Stimulated activated CD4-positive, alpha-beta T cell treated with anti-CD3 and anti-CD28 coated beads, Interleukin-4, amount 100 ng/mL, for 24 hours (primary cell): ENCODE measurements around the gene KSR2.

Source experiments
- DNase-seq: peaks from one replicate; pipeline ENCODE4 v3.0.0-alpha.2; 2020

The KSR2 gene

DNA sequence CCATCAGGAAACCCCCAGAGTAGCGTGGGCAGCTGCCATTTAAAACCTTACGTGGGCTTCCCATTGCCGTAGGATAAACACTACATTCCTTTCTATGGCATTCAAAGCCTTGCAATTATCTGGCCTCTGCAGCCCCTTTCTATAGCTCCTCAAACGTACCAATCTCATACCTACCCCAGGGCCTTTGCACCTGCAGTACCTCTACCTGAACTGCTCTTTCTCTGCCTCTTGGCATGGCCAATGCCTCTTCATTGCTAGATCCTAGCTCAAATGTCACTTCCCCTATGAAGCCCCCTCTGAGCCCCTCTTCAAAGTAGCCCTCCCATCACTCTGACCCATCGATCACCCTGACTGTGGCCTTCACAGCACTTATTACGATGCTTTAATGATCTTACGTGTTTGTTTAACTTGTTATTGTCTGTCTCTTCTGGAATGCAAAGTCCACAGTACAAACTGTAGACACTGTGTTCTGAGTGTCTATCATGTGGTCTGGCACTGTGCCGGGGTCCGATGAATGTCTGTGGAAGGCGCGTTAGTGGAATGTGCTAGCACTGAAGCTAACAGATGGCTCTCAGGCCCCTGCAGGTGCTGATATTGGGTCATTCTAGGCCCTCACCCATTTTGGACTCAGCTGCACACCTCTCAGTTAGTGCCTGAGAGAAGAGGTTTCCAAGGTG is 450.1 kb downstream of the KSR2 start:
- no peak for DNase-seq

DNA sequence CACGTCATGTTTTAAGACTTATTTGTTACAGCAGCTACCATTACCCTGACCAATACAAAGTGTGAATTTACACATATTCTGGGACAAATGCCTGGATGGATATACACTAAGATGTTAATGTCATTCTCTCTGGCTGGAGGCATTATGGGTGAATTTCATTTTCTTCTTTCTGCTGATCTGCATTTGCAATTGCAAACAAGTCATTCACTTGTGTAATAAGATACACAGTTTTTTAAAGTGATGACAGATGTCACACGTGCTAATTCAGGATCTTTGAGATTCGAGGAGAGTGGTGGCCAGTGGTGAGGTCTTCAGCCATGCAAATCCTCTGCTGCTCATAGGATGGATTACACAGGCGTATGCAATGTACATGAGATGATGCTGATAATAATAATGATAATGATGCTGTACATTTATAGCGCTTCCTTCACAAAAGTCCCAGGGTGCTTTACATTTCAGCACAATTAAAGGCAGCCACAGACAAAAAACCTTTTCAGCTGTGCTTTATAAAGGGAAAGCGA is 451.5 kb downstream of the KSR2 start:
- no peak for DNase-seq

DNA sequence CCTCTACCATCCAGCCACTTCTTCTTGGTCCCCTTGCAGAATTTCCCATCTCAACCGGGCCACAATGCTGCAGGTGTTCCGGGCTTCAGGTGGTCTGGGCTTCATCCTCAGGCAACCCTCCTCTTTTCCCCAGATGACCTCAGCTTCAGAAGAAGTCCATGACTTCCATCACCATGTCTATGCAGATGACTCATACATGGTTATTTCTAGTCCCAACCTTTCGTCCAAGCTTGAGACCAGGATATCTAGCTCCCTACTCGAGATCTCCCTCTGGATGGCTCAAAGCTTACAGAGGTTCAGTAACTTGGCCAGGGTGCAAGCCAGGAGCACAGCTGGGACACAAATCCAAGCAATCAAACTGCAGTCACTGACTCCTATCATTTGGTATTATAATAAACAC is 452.8 kb downstream of the KSR2 start:
- no peak for DNase-seq

DNA sequence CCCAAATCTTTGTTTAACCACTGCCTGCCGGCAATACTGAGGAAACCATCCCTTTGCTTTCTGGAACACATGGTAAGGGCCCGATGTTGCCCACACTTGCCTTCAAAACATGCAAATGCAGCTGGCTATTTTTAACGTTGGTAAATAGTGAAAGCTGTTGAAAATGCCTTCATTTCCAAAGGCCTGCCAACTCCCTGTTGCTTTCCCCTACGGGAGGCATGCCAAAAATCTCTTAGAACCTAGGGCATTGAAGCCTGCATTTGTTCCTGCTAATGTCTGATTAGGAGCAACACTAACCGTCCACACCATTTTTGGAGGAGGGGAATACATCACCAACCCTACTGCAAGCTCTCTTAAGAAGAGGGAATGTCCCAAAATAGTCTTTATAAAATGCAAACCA is 454.8 kb downstream of the KSR2 start:
- no peak for DNase-seq

- DNase-seq = no peak
Observed at GRCh38 chr12:117513353-117513752, 455.4 kb downstream of the KSR2 start.

GRCh38 chr12:117508468-117508867 is 460.3 kb downstream of the KSR2 start:
- no peak for DNase-seq

- no peak for DNase-seq
Observed at GRCh38 chr12:117507548-117507947, 461.2 kb downstream of the KSR2 start.

DNA sequence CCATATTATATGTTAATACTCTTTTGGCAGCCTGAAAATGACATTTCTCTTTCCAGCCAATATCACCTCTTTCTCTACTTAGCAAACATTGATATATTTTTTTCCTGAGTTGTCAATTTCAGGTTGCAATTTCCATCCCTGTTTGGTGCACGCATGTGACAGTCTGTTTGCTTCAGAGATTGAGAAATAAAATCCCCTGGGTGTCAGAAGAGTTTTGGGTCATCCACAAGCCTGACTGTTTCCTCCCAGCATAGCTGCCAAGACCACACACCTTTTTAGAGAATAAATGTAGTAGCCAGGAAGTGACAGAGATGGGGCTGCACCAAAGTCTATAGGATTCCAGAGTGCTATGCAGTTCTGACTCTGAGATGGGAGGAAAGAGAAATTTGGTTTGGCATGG is 462.5 kb downstream of the KSR2 start:
- no peak for DNase-seq

- no peak for DNase-seq
Observed at GRCh38 chr12:117502633-117503032, 466.2 kb downstream of the KSR2 start.

DNA sequence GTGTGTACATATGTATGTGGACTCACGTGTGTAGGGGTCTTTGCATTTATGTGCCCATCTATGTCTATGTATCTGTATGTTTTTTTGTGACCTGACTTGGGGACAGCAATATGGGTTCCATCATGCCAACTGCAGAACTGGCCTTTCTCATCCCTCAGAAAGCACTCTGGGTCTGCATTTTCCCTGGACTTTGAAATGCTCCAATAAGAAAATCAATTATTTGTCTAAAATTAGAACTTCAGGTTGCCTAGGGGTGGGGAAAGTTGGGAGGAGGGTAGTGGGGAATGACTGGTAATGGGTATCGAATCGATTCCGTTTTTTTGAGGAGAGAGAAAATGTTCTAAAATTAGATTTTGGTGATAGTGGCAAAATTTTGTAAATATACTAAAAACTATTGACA is 466.6 kb downstream of the KSR2 start:
- DNase-seq = no peak

DNA sequence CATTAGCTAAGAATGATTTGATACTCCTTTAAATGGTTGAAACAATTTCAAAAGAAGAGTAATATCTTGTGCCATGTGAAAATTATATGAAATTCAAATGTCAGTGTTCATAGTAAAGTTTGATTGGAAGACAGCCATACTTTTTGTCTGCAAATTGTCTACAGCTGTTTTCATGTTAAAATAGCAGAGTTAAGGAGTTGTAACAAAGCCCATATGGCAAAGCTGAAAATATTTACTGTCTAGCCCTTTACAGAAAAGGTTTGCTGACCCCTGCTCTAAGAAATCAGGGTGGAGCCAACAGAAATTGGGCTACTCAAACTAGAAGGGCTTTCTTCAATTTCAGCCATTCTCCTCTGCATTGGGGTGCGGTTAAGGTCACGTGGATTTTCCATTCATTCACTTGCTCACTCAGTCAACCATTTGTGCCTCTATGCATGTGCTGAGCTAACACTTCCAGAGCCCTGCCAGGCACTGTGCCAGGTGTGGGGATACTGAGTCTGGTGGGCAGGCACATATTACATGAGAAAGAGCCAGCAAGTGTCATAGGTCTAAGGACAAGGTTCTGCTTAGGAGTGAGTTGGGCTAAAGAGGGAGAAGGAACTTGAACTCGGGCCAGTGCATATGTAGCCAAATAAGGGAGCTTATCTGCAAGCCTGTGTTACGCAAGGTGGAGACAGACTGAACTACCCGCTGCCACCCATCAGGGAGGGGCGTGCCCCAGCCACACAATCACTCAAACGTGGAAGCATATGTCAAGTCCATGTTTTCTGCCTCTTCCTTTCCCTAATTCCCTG is 467.5 kb downstream of the KSR2 start:
- no peak for DNase-seq

GRCh38 chr12:117499759-117500485 is 468.9 kb downstream of the KSR2 start:
- DNase-seq = no peak

GRCh38 chr12:117498880-117499279 is 469.9 kb downstream of the KSR2 start:
- no peak for DNase-seq

- DNase-seq = no peak
Observed at GRCh38 chr12:117498256-117498655, 470.5 kb downstream of the KSR2 start.

- no peak for DNase-seq
Observed at GRCh38 chr12:117497407-117497806, 471.4 kb downstream of the KSR2 start.

GRCh38 chr12:117494833-117495655 is 473.7 kb downstream of the KSR2 start:
- DNase-seq = no peak

- no peak for DNase-seq
Observed at GRCh38 chr12:117491711-117492110, 477.1 kb downstream of the KSR2 start.

- DNase-seq = no peak
Observed at GRCh38 chr12:117490130-117490529, 478.7 kb downstream of the KSR2 start.

- no peak for DNase-seq
Observed at GRCh38 chr12:117489671-117490070, 479.1 kb downstream of the KSR2 start.

GRCh38 chr12:117486840-117487659 is 481.7 kb downstream of the KSR2 start:
- no peak for DNase-seq

DNA sequence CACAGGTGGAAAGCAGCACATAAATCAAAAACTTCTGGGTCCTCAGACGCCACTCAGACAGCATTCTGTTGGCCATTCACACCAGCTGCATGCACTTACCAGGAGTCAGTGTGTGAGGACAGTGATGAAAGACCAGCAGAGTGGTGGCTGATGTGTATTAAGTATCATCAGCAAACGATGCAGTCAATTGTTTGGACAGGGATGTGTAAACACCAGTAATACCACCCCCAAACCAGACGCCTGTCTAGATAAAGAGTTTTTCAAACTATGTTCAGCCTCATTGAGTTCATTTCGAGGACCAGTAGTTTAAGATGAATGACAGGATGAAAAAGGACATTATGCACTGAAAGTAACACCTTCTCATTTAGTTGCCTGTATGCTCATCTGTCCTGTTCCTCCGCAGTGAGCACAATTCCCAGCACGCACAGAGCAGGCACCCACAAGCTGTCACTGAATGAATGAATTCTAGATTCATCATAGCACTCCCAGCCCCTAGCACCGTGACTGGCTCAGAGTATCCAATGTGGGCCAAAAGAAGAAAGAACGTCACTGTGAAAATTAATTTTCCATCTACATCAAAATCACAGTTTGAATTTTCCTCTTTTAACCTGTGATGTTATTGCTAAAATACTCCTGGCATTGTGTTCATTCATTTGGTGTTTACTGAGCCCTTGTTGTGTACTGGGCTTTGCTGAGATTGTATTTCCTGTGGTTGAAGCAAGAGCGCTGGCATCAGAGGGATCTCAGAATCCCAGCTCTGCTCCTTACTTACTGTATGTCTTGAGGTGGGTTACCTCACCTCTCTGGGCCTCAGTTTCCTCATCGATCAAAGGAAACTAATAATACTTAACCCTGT is 482.6 kb downstream of the KSR2 start:
- DNase-seq = no peak
